Activated CD4-positive, alpha-beta T cell treated with anti-CD3 and anti-CD28 coated beads for 36 hours (primary cell): ENCODE data around the gene XIAP. TPM values are rescaled to one million over a fixed set of nuclear protein-coding genes. Genes with fewer than 3 reads are reported as not detected.
"Not testable (repeated sequence)": the region's sequence is repeated elsewhere in the genome, so short reads cannot be mapped to it uniquely, and the experiment has no call there.

Experiments
- ATAC-seq: fragments of 200-7000 bp; cut with Tn5 transposase; one replicate; pipeline ENCODE4 v1.10.0; 2021; ENCODE audit warnings: mild to moderate bottlenecking, moderate library complexity
- CTCF ChIA-PET: fragments of 350-600 bp; sonication (Branson Sonifier 250); formaldehyde crosslinking; loops from one replicate; lab custom pipeline; 2021; ENCODE audit warnings: antibody characterized with exemption; lab: Charles Lee
- POLR2A ChIA-PET: fragments of 350-600 bp; sonication (Branson Sonifier 250); formaldehyde crosslinking; loops from one replicate; lab custom pipeline; 2021; ENCODE audit warnings: antibody characterized with exemption, inconsistent platforms; lab: Charles Lee
- DNase-seq: peaks from one replicate; pipeline ENCODE4 v3.0.0-alpha.2; 2020
- H3K27ac Mint-ChIP-seq: one replicate; pipeline ENCODE4 v1.8.0; 2021; ENCODE audit warnings: mixed read lengths
- H3K27me3 Mint-ChIP-seq: one replicate; pipeline ENCODE4 v1.8.0; 2021; ENCODE audit warnings: mixed read lengths
- H3K36me3 Mint-ChIP-seq: one replicate; pipeline ENCODE4 v1.8.0; 2021; ENCODE audit warnings: low read depth, mixed read lengths
- H3K4me1 Mint-ChIP-seq: one replicate; pipeline ENCODE4 v1.8.0; 2021; ENCODE audit warnings: mixed read lengths
- H3K4me3 Mint-ChIP-seq: one replicate; pipeline ENCODE4 v1.8.0; 2021; ENCODE audit warnings: mild to moderate bottlenecking, moderate library complexity, mixed read lengths
- H3K9me3 Mint-ChIP-seq: one replicate; pipeline ENCODE4 v1.8.0; 2021; ENCODE audit warnings: low read depth, mixed read lengths
- intact Hi-C, 2 experiments: fragments of 100-400 bp; cut with DNase I in 1 of 2; cut with micrococcal nuclease in 1 of 2; formaldehyde crosslinking; loops; one replicate each; pipeline versions ENCODE4 v1.14.2 to v1.15.1; 2022 to 2024; cut with DNase I, micrococcal nuclease
- total RNA-seq, 2 experiments: library from RNA; stranded (reverse); gene quantifications; one replicate each; pipeline ENCODE4 v1.2.3, GENCODE V29; 2021

XIAP gene
- total RNA-seq, 2 experiments from 2014 or later = 22.8 to 27.7 TPM

GRCh38 chrX:123917069-123917468 lies 57.2 kb downstream of the XIAP start:
- Mint-ChIP-seq H3K36me3 (no peaks in the 10 kb centered on the region), H3K4me3 (no peak overlapping the region), H3K9me3 (no peaks in the 10 kb centered on the region), H3K27ac (no peak overlapping the region), H3K27me3 (no peaks in the 10 kb centered on the region), H3K4me1 (no peaks in the 10 kb centered on the region)
- CTCF ChIA-PET = no interaction called here
- POLR2A ChIA-PET = no interaction called here
- ATAC-seq = no peak
- intact Hi-C loops = no loop called here
- no peak for DNase-seq

DNA sequence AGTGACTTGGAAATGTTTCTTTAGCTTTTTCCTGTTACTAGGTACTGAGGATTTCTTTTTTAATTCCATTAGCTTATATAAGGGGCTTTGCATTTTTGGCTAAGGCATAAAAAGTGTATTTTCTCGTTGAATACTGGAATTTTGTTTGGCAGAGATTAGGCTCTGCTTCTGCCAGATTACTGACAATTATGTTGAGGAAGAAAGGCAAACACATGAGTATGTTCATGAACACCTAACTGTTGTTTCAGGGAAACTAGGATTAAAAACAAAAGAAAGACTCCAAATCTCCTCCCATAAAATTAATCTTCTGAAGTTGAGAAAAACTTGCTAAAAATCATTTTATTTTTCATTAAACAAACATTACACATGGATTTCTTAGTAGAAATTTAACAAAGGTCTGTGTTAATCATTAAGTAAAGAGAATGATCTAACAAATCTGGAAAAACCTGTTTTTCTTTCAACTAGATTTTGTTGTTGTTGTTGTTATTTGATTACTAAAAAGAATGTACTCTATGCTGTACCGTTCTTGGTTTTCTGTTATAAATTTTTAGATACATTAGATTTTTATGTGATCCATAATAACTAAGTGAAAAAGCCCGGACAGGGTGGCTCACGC lies 58.4 kb downstream of the XIAP start:
- no peak for ATAC-seq
- H3K4me3 Mint-ChIP-seq = no peak overlapping the region
- DNase-seq = no peak
- intact Hi-C loops = no loop called here
- H3K9me3 Mint-ChIP-seq = no peaks in the 10 kb centered on the region
- no peaks in the 10 kb centered on the region for H3K4me1 Mint-ChIP-seq
- POLR2A ChIA-PET = no interaction called here
- H3K27me3 Mint-ChIP-seq = no peaks in the 10 kb centered on the region
- no peak overlapping the region for H3K27ac Mint-ChIP-seq
- CTCF ChIA-PET = no interaction called here
- no peaks in the 10 kb centered on the region for H3K36me3 Mint-ChIP-seq

GRCh38 chrX:123920105-123920785 lies 60.4 kb downstream of the XIAP start:
- ChIA-PET CTCF (interaction anchor here (0.6 to 1.0 kb wide), 2 partner anchors 87 to 321 kb away, joined by 4 read pairs; no protein-coding TSS in a partner anchor), POLR2A (interaction anchor here (0.7 kb wide), 1 partner anchor 87 kb away, joined by 3 read pairs; no protein-coding TSS in a partner anchor)
- intact Hi-C loops = loop anchor here in 1 of 2 experiments (5.0 kb wide), 1 partner anchor 1337 kb away; no protein-coding TSS in a partner anchor
- Mint-ChIP-seq H3K4me1 (no peaks in the 10 kb centered on the region), H3K36me3 (no peaks in the 10 kb centered on the region), H3K27ac (no peak overlapping the region), H3K9me3 (no peaks in the 10 kb centered on the region), H3K4me3 (no peak overlapping the region), H3K27me3 (no peaks in the 10 kb centered on the region)
- ATAC-seq (peak; percentile 95), DNase-seq (no peak)

DNA sequence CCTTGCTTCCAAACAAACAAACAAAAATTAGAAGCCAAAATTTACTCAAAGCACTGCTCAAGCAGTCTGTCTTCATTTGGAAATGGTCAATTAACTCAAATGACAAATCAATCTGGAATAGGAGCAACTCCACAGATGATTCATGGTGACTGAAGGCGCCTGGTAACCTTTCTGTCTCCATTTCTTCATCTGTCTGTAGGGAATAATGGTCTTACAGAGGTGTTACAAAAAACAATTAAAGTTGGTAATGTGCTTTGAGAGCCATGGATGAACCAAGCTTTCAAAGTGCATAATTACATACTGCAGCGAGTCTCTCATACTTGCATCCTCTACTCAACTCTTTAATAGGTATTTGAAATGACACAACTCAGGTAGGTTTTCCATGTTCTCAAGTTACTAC lies 63.4 kb downstream of the XIAP start:
- no peaks in the 10 kb centered on the region for H3K36me3 Mint-ChIP-seq
- no peaks in the 10 kb centered on the region for H3K9me3 Mint-ChIP-seq
- no peak overlapping the region for H3K4me3 Mint-ChIP-seq
- ChIA-PET CTCF (no interaction called here), POLR2A (interaction anchor here (0.6 kb wide), 1 partner anchor 70 kb away, joined by 5 read pairs; no protein-coding TSS in a partner anchor)
- DNase-seq (no peak), ATAC-seq (no peak)
- H3K4me1 Mint-ChIP-seq = no peaks in the 10 kb centered on the region
- H3K27me3 Mint-ChIP-seq = no peaks in the 10 kb centered on the region
- no peak overlapping the region for H3K27ac Mint-ChIP-seq
- intact Hi-C loops = loop anchor here in 1 of 2 experiments (5.0 kb wide), 1 partner anchor 1334 kb away; no protein-coding TSS in a partner anchor

GRCh38 chrX:123924186-123924585 lies 64.3 kb downstream of the XIAP start:
- ChIA-PET CTCF (interaction anchor here (0.8 kb wide), 1 partner anchor 40 kb away, joined by 3 read pairs; no protein-coding TSS in a partner anchor), POLR2A (interaction anchor here (0.6 kb wide), 1 partner anchor 69 kb away, joined by 3 read pairs; no protein-coding TSS in a partner anchor)
- no peak overlapping the region for H3K27ac Mint-ChIP-seq
- H3K27me3 Mint-ChIP-seq = no peaks in the 10 kb centered on the region
- ATAC-seq (no peak), DNase-seq (no peak)
- H3K4me1 Mint-ChIP-seq = no peaks in the 10 kb centered on the region
- no peaks in the 10 kb centered on the region for H3K36me3 Mint-ChIP-seq
- H3K4me3 Mint-ChIP-seq = no peak overlapping the region
- no peaks in the 10 kb centered on the region for H3K9me3 Mint-ChIP-seq
- intact Hi-C loops = loop anchor here in 1 of 2 experiments (5.0 kb wide), 1 partner anchor 1333 kb away; no protein-coding TSS in a partner anchor

GRCh38 chrX:123927845-123928244 lies 68.0 kb downstream of the XIAP start:
- no peaks in the 10 kb centered on the region for H3K27me3 Mint-ChIP-seq
- H3K9me3 Mint-ChIP-seq = no peaks in the 10 kb centered on the region
- ATAC-seq = no peak
- H3K4me3 Mint-ChIP-seq = no peak overlapping the region
- ChIA-PET POLR2A (no interaction called here), CTCF (interaction anchor here (1.8 kb wide), 1 partner anchor 23 kb away, joined by 3 read pairs; no protein-coding TSS in a partner anchor)
- no peaks in the 10 kb centered on the region for H3K4me1 Mint-ChIP-seq
- no peaks in the 10 kb centered on the region for H3K36me3 Mint-ChIP-seq
- intact Hi-C loops = no loop called here
- H3K27ac Mint-ChIP-seq = no peak overlapping the region
- no peak for DNase-seq

DNA sequence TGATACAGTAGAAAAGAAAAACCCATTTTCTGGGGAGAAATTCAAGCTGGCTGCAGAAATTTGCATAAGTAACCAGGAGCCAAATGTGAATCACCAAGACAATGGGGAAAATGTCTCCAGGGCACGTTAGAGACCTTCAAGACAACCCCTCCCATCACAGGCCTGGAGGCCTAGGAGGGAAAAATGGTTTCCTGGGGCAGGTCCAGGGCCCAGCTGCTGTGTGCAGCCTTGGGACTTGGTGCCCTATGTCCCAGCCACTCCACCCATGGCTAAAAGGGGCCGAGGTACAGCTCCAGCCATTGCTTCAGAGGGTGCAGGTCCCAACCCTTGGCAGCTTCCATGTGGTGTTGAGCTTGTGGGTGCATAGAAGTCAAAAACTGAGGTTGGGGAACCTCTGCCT lies 72.2 kb downstream of the XIAP start:
- H3K36me3 Mint-ChIP-seq, CTCF ChIA-PET, H3K27ac Mint-ChIP-seq: not testable (repeated sequence)

GRCh38 chrX:123943074-123943473 lies 83.2 kb downstream of the XIAP start:
- Mint-ChIP-seq H3K27me3 (no peaks in the 10 kb centered on the region), H3K4me3 (no peak overlapping the region), H3K27ac (no peak overlapping the region), H3K4me1 (no peaks in the 10 kb centered on the region), H3K9me3 (no peaks in the 10 kb centered on the region), H3K36me3 (no peaks in the 10 kb centered on the region)
- ATAC-seq (no peak), DNase-seq (no peak)
- intact Hi-C loops = no loop called here
- POLR2A ChIA-PET = no interaction called here
- CTCF ChIA-PET = no interaction called here

More for the DNA sequence above, 72.2 kb downstream of the XIAP start:
- DNase-seq, H3K27me3 Mint-ChIP-seq, ATAC-seq, H3K4me1 Mint-ChIP-seq, POLR2A ChIA-PET, intact Hi-C loops, H3K4me3 Mint-ChIP-seq, H3K9me3 Mint-ChIP-seq: not testable (repeated sequence)

- Mint-ChIP-seq H3K36me3 (no peaks in the 10 kb centered on the region), H3K4me3 (no peak overlapping the region), H3K27ac (no peak overlapping the region), H3K4me1 (no peaks in the 10 kb centered on the region), H3K27me3 (no peaks in the 10 kb centered on the region), H3K9me3 (no peaks in the 10 kb centered on the region)
- no peak for DNase-seq
- ChIA-PET CTCF (no interaction called here), POLR2A (no interaction called here)
- no peak for ATAC-seq
- intact Hi-C loops = no loop called here
These were observed 83.6 kb downstream of the XIAP start for GRCh38 chrX:123943488-123943887.

GRCh38 chrX:123949846-123950245 lies 90.0 kb downstream of the XIAP start:
- DNase-seq (no peak), ATAC-seq (no peak)
- POLR2A ChIA-PET = no interaction called here
- Mint-ChIP-seq H3K4me3 (no peak overlapping the region), H3K36me3 (no peaks in the 10 kb centered on the region), H3K9me3 (no peaks in the 10 kb centered on the region), H3K27me3 (no peaks in the 10 kb centered on the region), H3K27ac (no peak overlapping the region), H3K4me1 (no peaks in the 10 kb centered on the region)
- CTCF ChIA-PET = no interaction called here
- intact Hi-C loops = no loop called here

DNA sequence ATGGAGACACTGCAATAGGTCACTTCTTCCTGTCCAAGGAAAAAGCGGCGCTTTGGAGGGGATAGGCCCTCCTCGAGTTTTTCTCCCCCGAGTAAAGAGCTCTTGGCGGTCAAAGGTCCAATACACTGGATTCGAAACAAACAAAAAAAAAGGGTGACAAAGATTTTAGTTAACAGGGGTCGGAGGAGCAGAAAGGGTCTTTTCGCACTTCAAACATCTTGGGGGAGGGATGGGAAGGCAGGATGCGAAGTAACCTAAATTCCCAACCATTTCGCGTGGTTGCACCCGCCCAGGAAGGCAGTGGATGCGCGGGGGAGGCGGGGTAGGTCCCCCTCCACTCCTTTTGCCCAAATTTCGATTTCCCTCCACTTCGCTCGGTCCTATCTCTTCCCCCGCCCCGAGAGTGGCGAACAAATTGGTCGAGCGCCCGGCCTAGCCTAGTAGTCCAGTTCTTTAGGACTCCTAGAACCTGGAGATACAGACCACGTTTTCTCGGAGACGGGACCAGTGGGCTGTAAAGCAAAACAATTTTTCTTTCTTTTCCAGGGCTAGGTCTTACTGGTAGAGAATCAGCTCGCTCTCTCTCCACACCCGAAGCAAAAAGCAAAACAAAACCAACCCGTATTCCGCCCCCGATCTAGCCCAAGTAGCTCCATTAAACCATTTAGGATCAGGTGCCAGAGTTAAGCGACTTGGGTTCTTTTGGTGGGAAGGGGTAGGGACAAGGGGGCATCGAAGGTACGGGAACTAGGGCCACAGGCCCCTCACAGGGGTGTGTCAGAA lies 99.6 kb downstream of the XIAP start:
- peaks cover 12% of the 10 kb centered on the region for H3K36me3 Mint-ChIP-seq
- intact Hi-C loops = loop anchor here (1.0 to 5.0 kb wide), 11 partner anchors 51 to 388 kb away; partner anchors contain the start of genes SH2D1A (in 1 of the 2) and XIAP (in 1 of the 2)
- ChIA-PET CTCF (interaction anchor here (0.7 to 2.4 kb wide), 6 partner anchors 17 to 251 kb away, joined by 3 to 6 read pairs (median 3); no protein-coding TSS in a partner anchor), POLR2A (interaction anchor here (1.4 kb wide), 1 partner anchor 51 kb away, joined by 3 read pairs; no protein-coding TSS in a partner anchor)
- no peaks in the 10 kb centered on the region for H3K27me3 Mint-ChIP-seq
- peak overlapping the region; percentile 93 for H3K4me3 Mint-ChIP-seq
- H3K9me3 Mint-ChIP-seq = no peaks in the 10 kb centered on the region
- DNase-seq (peak; percentile 32), ATAC-seq (no peak)
- peaks cover 8% of the 10 kb centered on the region for H3K4me1 Mint-ChIP-seq
- peak overlapping the region; percentile 92 for H3K27ac Mint-ChIP-seq
